Body of pancreas (tissue), 4 donors: Measurements from ENCODE around the gene CFAP97D1.

ENCODE experiments used
- CTCF ChIP-seq, 7 experiments: fragments of 450-650 bp in 4 of 7; fragments of 200-600 bp in 3 of 7; sonication (generic) in 3 of 7; IDR thresholded peaks; one replicate each; pipeline ENCODE4 v1.5.1; 2016 to 2019; ENCODE audit warnings: antibody characterized with exemption in 7 of 7
- POLR2A ChIP-seq, 3 donors: fragments of 450-650 bp; IDR thresholded peaks; one replicate each; pipeline ENCODE4 v1.6.1; 2016; ENCODE audit warnings: antibody characterized with exemption in 3 of 3, mild to moderate bottlenecking in 2 of 3

- TF ChIP-seq CTCF (IDR thresholded peaks at IDR 0.05), result no peak
- TF ChIP-seq POLR2A (IDR thresholded peaks at IDR 0.05), result no peak
Observed at GRCh38 chr17:43818966-43819365, 38.7 kb downstream of the CFAP97D1 start.
